ENCODE measurements around the gene CFTR. TPM values are rescaled to one million over a fixed set of nuclear protein-coding genes. Genes with fewer than 3 reads are reported as not detected.

The CFTR gene
- total RNA-seq, 1 experiment from 2014 or later = 1.2 TPM

DNA sequence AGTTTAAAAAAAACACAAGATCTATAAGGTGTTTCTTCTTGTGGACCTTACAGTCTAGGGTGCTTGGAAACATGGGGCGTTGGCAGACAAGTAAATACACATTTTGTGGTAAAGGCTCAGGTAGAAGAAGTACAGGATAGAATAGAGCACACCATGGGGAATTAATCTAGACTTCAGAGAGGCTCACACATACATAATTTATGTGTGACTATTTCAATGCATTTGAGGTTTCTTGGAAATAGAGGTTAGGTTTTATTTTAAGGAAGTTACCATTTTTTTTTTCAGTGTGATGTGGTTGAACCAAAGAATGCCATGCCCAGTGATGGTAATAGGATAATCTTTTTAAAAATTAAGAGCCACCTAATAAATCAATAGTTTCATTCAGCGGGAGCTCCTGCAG is 12.8 kb downstream of the CFTR start:
- H2AK5ac ChIP-seq (ENCODE audit: insufficient read length, low read length) = no peak overlapping the region
- H4K91ac ChIP-seq (ENCODE audit: insufficient read length, low read depth, low read length) = no peak overlapping the region
- no peak overlapping the region for H3T11ph ChIP-seq (ENCODE audit: low read length)
- H4K8ac ChIP-seq (replicated peaks; ENCODE audit: insufficient read length, low read depth, low read length) = no peak overlapping the region
- no peaks in the 10 kb centered on the region for H3K23me2 ChIP-seq (ENCODE audit: insufficient read length, low read depth, low read length, poor library complexity, severe bottlenecking)
- H2BK15ac ChIP-seq (ENCODE audit: low read depth, low read length) = no peak overlapping the region
- no peak overlapping the region for H3K23ac ChIP-seq (ENCODE audit: insufficient read length, low read depth, low read length)
- no peaks in the 10 kb centered on the region for H3K27me3 ChIP-seq (ENCODE audit: insufficient read depth, low read length)
- H3K4me1 ChIP-seq (ENCODE audit: insufficient read depth, low read length) = no peaks in the 10 kb centered on the region
- WGBS (ENCODE audit: extremely low coverage, insufficient read length, low lambda C conversion rate) = no CpG with 5 or more reads among the region's 2 CpGs
- no peaks in the 10 kb centered on the region for H3K36me3 Mint-ChIP-seq (ENCODE audit: insufficient read depth in 1 of 3, low read depth in 3 of 3)
- H3K79me1 ChIP-seq (ENCODE audit: insufficient read depth, low read depth, low read length, poor library complexity, severe bottlenecking) = no peaks in the 10 kb centered on the region
- no peak overlapping the region for H2BK12ac ChIP-seq (ENCODE audit: insufficient read length, low read depth, low read length)
- H2BK20ac ChIP-seq (ENCODE audit: low read depth, low read length, poor library complexity, severe bottlenecking) = no peak overlapping the region
- no peak overlapping the region for H3K4ac ChIP-seq (ENCODE audit: low read depth, low read length)
- no peaks in the 10 kb centered on the region for H3K9me3 ChIP-seq (ENCODE audit: control insufficient read depth, low read depth, low read length)
- H4K20me1 ChIP-seq (ENCODE audit: control insufficient read depth, insufficient read depth, insufficient read length) = no peaks in the 10 kb centered on the region
- H3K14ac ChIP-seq (ENCODE audit: insufficient read depth, low read length) = no peak overlapping the region
- no peak overlapping the region for H3K56ac ChIP-seq (ENCODE audit: insufficient read length, low read depth, low read length)
- H4K5ac ChIP-seq (ENCODE audit: insufficient read length, low read depth, low read length) = no peak overlapping the region
- no peak overlapping the region for H3K4me3 Mint-ChIP-seq
- no peak for TF ChIP-seq CTCF (conservative IDR thresholded peaks at IDR 0.05)
- H3K4me2 ChIP-seq (ENCODE audit: insufficient read depth, insufficient read length, low read length) = no peak overlapping the region
- no peak overlapping the region for H3K18ac ChIP-seq (ENCODE audit: insufficient read length, low read depth, low read length)
- H3K9me3 Mint-ChIP-seq = no peaks in the 10 kb centered on the region
- DNase-seq = no peak
- no peaks in the 10 kb centered on the region for H3K79me2 ChIP-seq (ENCODE audit: insufficient read depth, low read length)
- H3K9ac ChIP-seq (ENCODE audit: extremely low read depth, insufficient read length, low read length) = no peak overlapping the region
- no peak overlapping the region for H3K27ac Mint-ChIP-seq
- no peak overlapping the region for H2AFZ ChIP-seq (ENCODE audit: low read length)
- peaks cover 2 to 6% of the 10 kb centered on the region in 2 experiments for H3K4me1 Mint-ChIP-seq
- H3K27ac ChIP-seq (ENCODE audit: insufficient read length, low read depth, low read length) = no peak overlapping the region
- H2BK5ac ChIP-seq (ENCODE audit: insufficient read length, low read length) = no peak overlapping the region
- H3K27me3 Mint-ChIP-seq (ENCODE audit: low read depth) = no peaks in the 10 kb centered on the region
- H2BK120ac ChIP-seq (ENCODE audit: low read depth, low read length, poor library complexity, severe bottlenecking) = no peak overlapping the region
